Erythroblast (primary cell): ENCODE results near the gene NAPSA.

Experiments
- DNase-seq, 2 experiments: peaks; one replicate each; lab custom pipeline; 2025; lab: John Stamatoyannopoulos, UW
- GATA1 ChIP-seq: IDR thresholded peaks from 2 replicates; pipeline ENCODE4 v1.6.1; 2011; ENCODE audit warnings: low read depth, mild to moderate bottlenecking, control low read depth, low read length, moderate library complexity
- POLR2A ChIP-seq: IDR thresholded peaks from 2 replicates; pipeline ENCODE4 v1.6.1; 2011; ENCODE audit warnings: mild to moderate bottlenecking, low read length

NAPSA gene

GRCh38 chr19:50365434-50366306, at the start of gene NAPSA:
TSS of gene NAPSA (minus strand) at chr19:50365639. CDS start at chr19:50365621, 18 bp downstream.
- TF ChIP-seq GATA1 = no peak
- no peak for TF ChIP-seq POLR2A
- no peak for DNase-seq

- DNase-seq = no peak
- no peak for TF ChIP-seq POLR2A
- no peak for TF ChIP-seq GATA1
Observed at GRCh38 chr19:50413531-50413930, 48.1 kb upstream of the NAPSA start.

DNA sequence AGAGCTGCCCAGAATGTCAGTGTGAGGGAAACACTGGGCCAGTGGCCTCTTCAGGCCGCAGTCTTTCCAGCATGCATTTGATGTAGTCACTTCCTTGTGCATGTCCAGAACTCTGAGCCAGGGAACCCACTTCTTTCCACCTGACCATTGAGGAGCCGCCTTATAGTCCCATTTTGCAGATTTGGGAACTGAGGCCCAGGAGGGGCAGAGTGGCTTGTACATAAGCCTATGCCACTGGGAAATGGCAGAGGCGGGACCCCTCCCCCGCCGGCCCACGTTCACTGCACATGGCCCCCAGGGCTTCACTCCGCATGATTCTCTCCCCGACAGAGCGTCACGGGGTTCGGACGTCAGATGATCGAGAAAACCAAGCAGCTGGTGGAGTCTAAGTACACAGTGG, 47.7 kb upstream of the NAPSA start:
- no peak for TF ChIP-seq GATA1
- no peak for TF ChIP-seq POLR2A
- no peak for DNase-seq

GRCh38 chr19:50412419-50412818, 47.0 kb upstream of the NAPSA start:
- no peak for TF ChIP-seq GATA1
- no peak for TF ChIP-seq POLR2A
- DNase-seq = no peak

DNA sequence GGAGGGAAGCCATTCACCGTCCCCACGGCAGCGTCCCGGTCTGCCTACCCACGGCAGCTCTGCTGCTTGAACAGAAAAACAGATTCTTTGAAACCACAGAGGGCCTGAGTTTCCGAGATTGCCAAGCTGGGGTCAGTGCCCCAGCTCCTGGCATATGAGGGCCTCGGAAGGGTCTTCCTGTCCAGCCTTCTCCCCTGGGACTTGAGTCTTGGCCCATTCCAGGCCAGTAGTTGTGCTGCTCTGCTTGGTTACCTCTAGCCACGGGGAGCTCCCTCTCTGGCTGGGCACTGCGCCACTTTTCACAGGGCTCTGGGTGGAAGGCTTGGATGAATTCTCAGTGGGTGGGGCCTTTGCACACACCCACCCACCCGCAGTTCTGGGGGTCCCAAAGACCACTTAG, 44.7 kb upstream of the NAPSA start:
- TF ChIP-seq GATA1 = no peak
- no peak for DNase-seq

GRCh38 chr19:50409347-50409746, 43.9 kb upstream of the NAPSA start:
- DNase-seq = no peak
- TF ChIP-seq GATA1 (no peak), POLR2A (no peak)

DNA sequence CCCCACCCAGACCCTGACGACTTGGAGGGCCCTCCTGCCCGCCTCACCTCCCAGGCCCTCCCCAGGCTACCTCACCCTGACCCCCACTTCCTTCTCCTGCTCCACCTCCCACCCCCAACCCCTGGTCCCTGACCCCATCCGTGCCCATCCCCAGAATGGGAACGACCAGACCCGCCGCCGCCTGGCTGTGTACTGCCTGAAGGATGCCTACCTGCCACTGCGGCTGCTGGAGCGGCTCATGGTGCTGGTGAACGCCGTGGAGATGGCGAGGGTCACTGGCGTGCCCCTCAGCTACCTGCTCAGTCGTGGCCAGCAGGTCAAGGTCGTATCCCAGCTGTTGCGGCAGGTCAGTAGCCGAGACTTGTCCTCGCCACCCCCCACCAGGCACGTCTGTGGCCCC, 41.4 kb upstream of the NAPSA start:
- no peak for DNase-seq
- TF ChIP-seq POLR2A (no peak), GATA1 (no peak)

GRCh38 chr19:50406156-50406820, 40.8 kb upstream of the NAPSA start:
- no peak for DNase-seq
- TF ChIP-seq GATA1 = no peak
- no peak for TF ChIP-seq POLR2A

GRCh38 chr19:50402544-50403301, 37.3 kb upstream of the NAPSA start:
- TF ChIP-seq GATA1 = no peak
- TF ChIP-seq POLR2A = no peak
- DNase-seq = no peak

DNA sequence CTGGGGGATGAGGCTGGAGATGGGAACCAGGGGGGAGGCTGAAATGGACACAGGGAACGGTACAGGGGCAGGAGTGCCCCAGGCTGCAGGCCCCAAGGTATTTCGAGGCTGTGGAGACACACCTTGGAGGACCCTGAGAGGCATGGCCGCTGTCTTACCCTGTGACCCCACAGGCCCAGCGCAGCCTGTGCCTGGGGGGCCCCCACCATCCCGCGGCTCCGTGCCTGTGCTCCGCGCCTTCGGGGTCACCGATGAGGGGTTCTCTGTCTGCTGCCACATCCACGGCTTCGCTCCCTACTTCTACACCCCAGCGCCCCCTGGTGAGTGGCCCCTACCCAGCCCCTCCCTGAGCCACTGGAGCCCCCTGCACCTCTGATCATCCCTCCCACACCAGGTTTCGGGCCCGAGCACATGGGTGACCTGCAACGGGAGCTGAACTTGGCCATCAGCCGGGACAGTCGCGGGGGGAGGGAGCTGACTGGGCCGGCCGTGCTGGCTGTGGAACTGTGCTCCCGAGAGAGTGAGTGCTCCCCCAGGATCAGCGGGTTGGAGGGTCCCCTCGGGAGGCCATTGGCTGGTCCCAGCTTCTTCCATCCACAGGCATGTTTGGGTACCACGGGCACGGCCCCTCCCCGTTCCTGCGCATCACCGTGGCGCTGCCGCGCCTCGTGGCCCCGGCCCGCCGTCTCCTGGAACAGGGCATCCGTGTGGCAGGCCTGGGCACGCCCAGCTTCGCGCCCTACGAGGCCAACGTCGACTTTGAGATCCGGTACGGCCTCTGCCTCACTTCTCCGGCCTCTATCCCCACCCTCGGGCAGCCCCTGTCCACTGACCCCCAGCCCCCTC, 36.4 kb upstream of the NAPSA start:
- TF ChIP-seq GATA1 = no peak
- no peak for TF ChIP-seq POLR2A
- no peak for DNase-seq

DNA sequence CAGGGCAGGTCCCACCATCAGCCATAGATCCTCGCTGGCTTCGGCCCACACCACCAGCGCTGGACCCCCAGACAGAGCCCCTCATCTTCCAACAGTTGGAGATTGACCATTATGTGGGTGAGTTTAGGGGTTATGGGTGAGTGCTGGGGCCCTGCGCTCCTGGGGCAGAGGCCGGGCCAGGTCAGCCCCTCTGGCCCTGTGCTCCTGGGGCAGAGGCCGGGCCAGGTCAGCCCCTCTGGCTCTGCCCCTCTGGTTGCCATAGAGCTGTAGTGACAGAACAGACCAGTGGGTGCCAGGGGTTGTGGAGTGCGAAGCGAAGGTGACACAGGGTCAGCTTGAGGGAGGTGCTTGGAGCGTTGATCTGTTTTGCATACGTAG, 33.9 kb upstream of the NAPSA start:
- no peak for DNase-seq
- no peak for TF ChIP-seq GATA1
- no peak for TF ChIP-seq POLR2A

- DNase-seq = no peak
- TF ChIP-seq GATA1 = no peak
- TF ChIP-seq POLR2A = no peak
Observed at GRCh38 chr19:50398675-50399367, 33.4 kb upstream of the NAPSA start.
